ENCODE results near the gene MYMX.

MYMX gene

GRCh38 chr6:44220913-44221290 is 4.2 kb downstream of the MYMX start:
- Histone ChIP-seq H3K4ac (ENCODE audit: low read depth, low read length) (no peak overlapping the region), H3K79me2 (ENCODE audit: control insufficient read depth, insufficient read depth, low read length, poor library complexity) (peaks cover 4% of the 10 kb centered on the region), H3K36me3 (ENCODE audit: control insufficient read depth in 1 of 2, insufficient read depth in 2 of 2, low read length in 2 of 2) (no peaks in the 10 kb centered on the region), H4K8ac (ENCODE audit: low read depth, low read length) (no peak overlapping the region), H2AK5ac (ENCODE audit: low read length) (peak overlapping the region; percentile 20), H2BK12ac (ENCODE audit: low read length) (peak overlapping the region; percentile 34), H3K4me3 (ENCODE audit: low read depth, low read length) (no peak overlapping the region), H2BK5ac (ENCODE audit: low read depth, low read length, poor library complexity) (no peak overlapping the region), H3K14ac (ENCODE audit: low read length) (no peak overlapping the region), H3K9me3 (ENCODE audit: insufficient read depth, low read depth, low read length) (no peaks in the 10 kb centered on the region), H3K4me1 (ENCODE audit: control insufficient read depth in 1 of 2, insufficient read depth in 2 of 2, low read length in 2 of 2) (peaks cover 55 to 59% of the 10 kb centered on the region in 2 experiments), H3K79me1 (ENCODE audit: low read length) (peaks cover 35% of the 10 kb centered on the region), H3K27ac (ENCODE audit: low read depth, low read length) (no peak overlapping the region), H4K12ac (ENCODE audit: low read depth, low read length) (no peak overlapping the region), H3K27me3 (ENCODE audit: insufficient read depth, low read length) (no peaks in the 10 kb centered on the region), H4K91ac (ENCODE audit: low read depth, low read length) (peak overlapping the region; percentile 7), H3K4me2 (ENCODE audit: low read length) (no peak overlapping the region), H2AFZ (ENCODE audit: insufficient read depth, low read length, poor library complexity) (no peak overlapping the region), H3K18ac (ENCODE audit: low read length) (peak overlapping the region; percentile 23), H3K9ac (ENCODE audit: low read length) (no peak overlapping the region), H3K23ac (ENCODE audit: low read length) (no peak overlapping the region), H2BK120ac (ENCODE audit: insufficient read depth, low read length, poor library complexity) (peak overlapping the region; percentile 3)
- DNase-seq: no peak
- WGBS (ENCODE audit: extremely low coverage, insufficient coverage, insufficient read length): no CpG with 5 or more reads among the region's 4 CpGs

- peak overlapping the region; percentile 90 for H3K18ac ChIP-seq (ENCODE audit: low read length)
- H2BK120ac ChIP-seq (ENCODE audit: insufficient read depth, low read length, poor library complexity): peak overlapping the region; percentile 67
- H3K36me3 ChIP-seq (ENCODE audit: control insufficient read depth in 1 of 2, insufficient read depth in 2 of 2, low read length in 2 of 2): no peaks in the 10 kb centered on the region
- no peak overlapping the region for H3K27ac ChIP-seq (ENCODE audit: low read depth, low read length)
- H3K79me2 ChIP-seq (ENCODE audit: control insufficient read depth, insufficient read depth, low read length, poor library complexity): peaks cover 7% of the 10 kb centered on the region
- H2AK5ac ChIP-seq (ENCODE audit: low read length): peak overlapping the region; percentile 91
- H3K4ac ChIP-seq (ENCODE audit: low read depth, low read length): peak overlapping the region; percentile 83
- peak overlapping the region; percentile 16 for H2BK5ac ChIP-seq (ENCODE audit: low read depth, low read length, poor library complexity)
- H4K12ac ChIP-seq (ENCODE audit: low read depth, low read length): peak overlapping the region; percentile 27
- no CpG with 5 or more reads among the region's 4 CpGs for WGBS (ENCODE audit: extremely low coverage, insufficient coverage, insufficient read length)
- no peaks in the 10 kb centered on the region for H3K27me3 ChIP-seq (ENCODE audit: insufficient read depth, low read length)
- H3K14ac ChIP-seq (ENCODE audit: low read length): peak overlapping the region; percentile 45
- peaks cover 60 to 65% of the 10 kb centered on the region in 2 experiments for H3K4me1 ChIP-seq (ENCODE audit: control insufficient read depth in 1 of 2, insufficient read depth in 2 of 2, low read length in 2 of 2)
- DNase-seq: peak; percentile 51 to 63
- no peak overlapping the region for H2AFZ ChIP-seq (ENCODE audit: insufficient read depth, low read length, poor library complexity)
- no peak overlapping the region for H3K4me2 ChIP-seq (ENCODE audit: low read length)
- H3K79me1 ChIP-seq (ENCODE audit: low read length): peaks cover 37% of the 10 kb centered on the region
- peak overlapping the region; percentile 88 for H4K91ac ChIP-seq (ENCODE audit: low read depth, low read length)
- no peak overlapping the region for H3K23ac ChIP-seq (ENCODE audit: low read length)
- H3K9ac ChIP-seq (ENCODE audit: low read length): no peak overlapping the region
- no peak overlapping the region for H3K4me3 ChIP-seq (ENCODE audit: low read depth, low read length)
- no peaks in the 10 kb centered on the region for H3K9me3 ChIP-seq (ENCODE audit: insufficient read depth, low read depth, low read length)
- peak overlapping the region; percentile 32 for H4K8ac ChIP-seq (ENCODE audit: low read depth, low read length)
- H2BK12ac ChIP-seq (ENCODE audit: low read length): peak overlapping the region; percentile 95
Observed at GRCh38 chr6:44221291-44221960, 4.7 kb downstream of the MYMX start.

- H3K27me3 ChIP-seq (ENCODE audit: insufficient read depth, low read length): no peaks in the 10 kb centered on the region
- H2BK5ac ChIP-seq (ENCODE audit: low read depth, low read length, poor library complexity): peak overlapping the region; percentile 16
- peaks cover 39% of the 10 kb centered on the region for H3K79me1 ChIP-seq (ENCODE audit: low read length)
- no peaks in the 10 kb centered on the region for H3K9me3 ChIP-seq (ENCODE audit: insufficient read depth, low read depth, low read length)
- peak overlapping the region; percentile 88 for H4K91ac ChIP-seq (ENCODE audit: low read depth, low read length)
- H3K4ac ChIP-seq (ENCODE audit: low read depth, low read length): peak overlapping the region; percentile 83
- no peak overlapping the region for H3K4me2 ChIP-seq (ENCODE audit: low read length)
- WGBS (ENCODE audit: extremely low coverage, insufficient coverage, insufficient read length): no CpG with 5 or more reads among the region's 2 CpGs
- no peak overlapping the region for H2AFZ ChIP-seq (ENCODE audit: insufficient read depth, low read length, poor library complexity)
- no peak for DNase-seq
- H2BK12ac ChIP-seq (ENCODE audit: low read length): peak overlapping the region; percentile 95
- peak overlapping the region; percentile 27 for H4K12ac ChIP-seq (ENCODE audit: low read depth, low read length)
- peak overlapping the region; percentile 91 for H2AK5ac ChIP-seq (ENCODE audit: low read length)
- H3K23ac ChIP-seq (ENCODE audit: low read length): no peak overlapping the region
- H3K27ac ChIP-seq (ENCODE audit: low read depth, low read length): no peak overlapping the region
- peaks cover 7% of the 10 kb centered on the region for H3K79me2 ChIP-seq (ENCODE audit: control insufficient read depth, insufficient read depth, low read length, poor library complexity)
- H3K4me3 ChIP-seq (ENCODE audit: low read depth, low read length): no peak overlapping the region
- peaks cover 61 to 66% of the 10 kb centered on the region in 2 experiments for H3K4me1 ChIP-seq (ENCODE audit: control insufficient read depth in 1 of 2, insufficient read depth in 2 of 2, low read length in 2 of 2)
- H4K8ac ChIP-seq (ENCODE audit: low read depth, low read length): peak overlapping the region; percentile 32
- H2BK120ac ChIP-seq (ENCODE audit: insufficient read depth, low read length, poor library complexity): peak overlapping the region; percentile 67
- peak overlapping the region; percentile 90 for H3K18ac ChIP-seq (ENCODE audit: low read length)
- H3K9ac ChIP-seq (ENCODE audit: low read length): no peak overlapping the region
- H3K14ac ChIP-seq (ENCODE audit: low read length): peak overlapping the region; percentile 45
- no peaks in the 10 kb centered on the region for H3K36me3 ChIP-seq (ENCODE audit: control insufficient read depth in 1 of 2, insufficient read depth in 2 of 2, low read length in 2 of 2)
Observed at GRCh38 chr6:44221961-44222335, 5.2 kb downstream of the MYMX start.

GRCh38 chr6:44222486-44223318 is 6.0 kb downstream of the MYMX start:
- no peak overlapping the region for H2BK5ac ChIP-seq (ENCODE audit: low read depth, low read length, poor library complexity)
- peak overlapping the region; percentile 30 for H2AFZ ChIP-seq (ENCODE audit: insufficient read depth, low read length, poor library complexity)
- H3K4me2 ChIP-seq (ENCODE audit: low read length): peak overlapping the region; percentile 88
- H3K27me3 ChIP-seq (ENCODE audit: insufficient read depth, low read length): no peaks in the 10 kb centered on the region
- no peak overlapping the region for H3K9ac ChIP-seq (ENCODE audit: low read length)
- peak overlapping the region; percentile 40 for H2AK5ac ChIP-seq (ENCODE audit: low read length)
- DNase-seq: no peak
- peaks cover 7% of the 10 kb centered on the region for H3K79me2 ChIP-seq (ENCODE audit: control insufficient read depth, insufficient read depth, low read length, poor library complexity)
- no CpG with 5 or more reads among the region's 26 CpGs for WGBS (ENCODE audit: extremely low coverage, insufficient coverage, insufficient read length)
- no peaks in the 10 kb centered on the region for H3K36me3 ChIP-seq (ENCODE audit: control insufficient read depth in 1 of 2, insufficient read depth in 2 of 2, low read length in 2 of 2)
- H4K12ac ChIP-seq (ENCODE audit: low read depth, low read length): no peak overlapping the region
- no peak overlapping the region for H3K23ac ChIP-seq (ENCODE audit: low read length)
- peak overlapping the region; percentile 16 for H4K91ac ChIP-seq (ENCODE audit: low read depth, low read length)
- peak overlapping the region; percentile 26 for H3K18ac ChIP-seq (ENCODE audit: low read length)
- H3K27ac ChIP-seq (ENCODE audit: low read depth, low read length): no peak overlapping the region
- H3K4ac ChIP-seq (ENCODE audit: low read depth, low read length): no peak overlapping the region
- H4K8ac ChIP-seq (ENCODE audit: low read depth, low read length): peak overlapping the region; percentile 0
- H2BK120ac ChIP-seq (ENCODE audit: insufficient read depth, low read length, poor library complexity): peak overlapping the region; percentile 41
- peak overlapping the region; percentile 33 for H3K4me3 ChIP-seq (ENCODE audit: low read depth, low read length)
- H3K9me3 ChIP-seq (ENCODE audit: insufficient read depth, low read depth, low read length): no peaks in the 10 kb centered on the region
- peak overlapping the region; percentile 58 for H3K14ac ChIP-seq (ENCODE audit: low read length)
- H3K4me1 ChIP-seq (ENCODE audit: control insufficient read depth in 1 of 2, insufficient read depth in 2 of 2, low read length in 2 of 2): peaks cover 60 to 65% of the 10 kb centered on the region in 2 experiments
- H3K79me1 ChIP-seq (ENCODE audit: low read length): peaks cover 36% of the 10 kb centered on the region
- H2BK12ac ChIP-seq (ENCODE audit: low read length): peak overlapping the region; percentile 6
